Measurements from ENCODE around the gene MTX1. TPM values are rescaled to one million over a fixed set of nuclear protein-coding genes. Genes with fewer than 3 reads are reported as not detected.
"Not testable (repeated sequence)": the region's sequence is repeated elsewhere in the genome, so short reads cannot be mapped to it uniquely, and the experiment has no call there.

Gene MTX1
- polyA plus RNA-seq, 2 donors, result 43.6 to 51.4 TPM

GRCh38 chr1:155186794-155187455 lies 21.6 kb upstream of the MTX1 start:
- WGBS, 2 donors, result 62 to 70% methylated on average over 14 of the region's 14 CpGs
- H3K27ac ChIP-seq (ENCODE audit: low read depth in 2 of 2, low read length in 1 of 2), result peak overlapping the region in 1 of 2 donors; percentile 47

GRCh38 chr1:155187456-155187891 lies 21.0 kb upstream of the MTX1 start:
- Histone ChIP-seq H3K36me3 (ENCODE audit: control insufficient read depth in 2 of 2, insufficient read depth in 2 of 2, low read length in 1 of 2) (peaks cover 0 to 5% of the 10 kb centered on the region in 2 donors), H3K4me3 (ENCODE audit: low read depth in 1 of 2, low read length in 2 of 2) (peak overlapping the region; percentile 1 to 12), H3K27ac (ENCODE audit: low read depth in 2 of 2, low read length in 1 of 2) (no peak overlapping the region), H3K9me3 (ENCODE audit: control insufficient read depth in 2 of 2, insufficient read depth in 1 of 2, low read depth in 1 of 2, low read length in 1 of 2) (no peaks in the 10 kb centered on the region), H3K4me1 (ENCODE audit: control insufficient read depth in 2 of 2, insufficient read depth in 2 of 2, low read length in 1 of 2) (peaks cover 5% of the 10 kb centered on the region in 2 donors), H3K27me3 (ENCODE audit: control insufficient read depth in 1 of 2, insufficient read depth in 2 of 2, low read length in 2 of 2) (no peaks in the 10 kb centered on the region)
- WGBS, 2 donors, result 71 to 81% methylated on average over 16 of the region's 16 CpGs

More at GRCh38 chr1:155186794-155187455, 21.6 kb upstream of the MTX1 start:
- H3K36me3 ChIP-seq (ENCODE audit: control insufficient read depth in 2 of 2, insufficient read depth in 2 of 2, low read length in 1 of 2), result peaks cover 0 to 5% of the 10 kb centered on the region in 2 donors
- H3K27me3 ChIP-seq (ENCODE audit: control insufficient read depth in 1 of 2, insufficient read depth in 2 of 2, low read length in 2 of 2), result no peaks in the 10 kb centered on the region
- no peaks in the 10 kb centered on the region for H3K9me3 ChIP-seq (ENCODE audit: control insufficient read depth in 2 of 2, insufficient read depth in 1 of 2, low read depth in 1 of 2, low read length in 1 of 2)
- H3K4me3 ChIP-seq (ENCODE audit: low read depth in 1 of 2, low read length in 2 of 2), result peak overlapping the region; percentile 1 to 5
- peaks cover 4% of the 10 kb centered on the region in 2 donors for H3K4me1 ChIP-seq (ENCODE audit: control insufficient read depth in 2 of 2, insufficient read depth in 2 of 2, low read length in 1 of 2)

- WGBS, 2 donors, result 77 to 86% methylated on average over 8 to 14 of the region's 14 CpGs
- H3K36me3 ChIP-seq (ENCODE audit: control insufficient read depth in 2 of 2, insufficient read depth in 2 of 2, low read length in 1 of 2), result peaks cover 0 to 5% of the 10 kb centered on the region in 2 donors
- no peaks in the 10 kb centered on the region for H3K27me3 ChIP-seq (ENCODE audit: control insufficient read depth in 1 of 2, insufficient read depth in 2 of 2, low read length in 2 of 2)
- H3K27ac ChIP-seq (ENCODE audit: low read depth in 2 of 2, low read length in 1 of 2), result no peak overlapping the region
- H3K4me3 ChIP-seq (ENCODE audit: low read depth in 1 of 2, low read length in 2 of 2), result peak overlapping the region in 1 of 2 donors; percentile 12
- no peaks in the 10 kb centered on the region for H3K9me3 ChIP-seq (ENCODE audit: control insufficient read depth in 2 of 2, insufficient read depth in 1 of 2, low read depth in 1 of 2, low read length in 1 of 2)
- H3K4me1 ChIP-seq (ENCODE audit: control insufficient read depth in 2 of 2, insufficient read depth in 2 of 2, low read length in 1 of 2), result peaks cover 5 to 8% of the 10 kb centered on the region in 2 donors
Measured at GRCh38 chr1:155188268-155188667, 20.2 kb upstream of the MTX1 start.

GRCh38 chr1:155189926-155190325 lies 18.6 kb upstream of the MTX1 start:
- not testable (repeated sequence) for H3K4me3 ChIP-seq (ENCODE audit: low read depth in 1 of 2, low read length in 2 of 2); H3K27ac ChIP-seq (ENCODE audit: low read depth in 2 of 2, low read length in 1 of 2); H3K36me3 ChIP-seq (ENCODE audit: control insufficient read depth in 2 of 2, insufficient read depth in 2 of 2, low read length in 1 of 2); H3K9me3 ChIP-seq (ENCODE audit: control insufficient read depth in 2 of 2, insufficient read depth in 1 of 2, low read depth in 1 of 2, low read length in 1 of 2); H3K27me3 ChIP-seq (ENCODE audit: control insufficient read depth in 1 of 2, insufficient read depth in 2 of 2, low read length in 2 of 2)
- peaks cover 6 to 16% of the 10 kb centered on the region in 2 donors for H3K4me1 ChIP-seq (ENCODE audit: control insufficient read depth in 2 of 2, insufficient read depth in 2 of 2, low read length in 1 of 2)
- 85 to 90% methylated on average over 24 to 25 of the region's 45 CpGs for WGBS, 2 donors

GRCh38 chr1:155191904-155192303 lies 16.6 kb upstream of the MTX1 start:
- H3K4me3 ChIP-seq (ENCODE audit: low read depth in 1 of 2, low read length in 2 of 2), result peak overlapping the region in 1 of 2 donors; percentile 48
- WGBS, 2 donors, result 78 to 88% methylated on average over 16 to 17 of the region's 17 CpGs

GRCh38 chr1:155192346-155193274 lies 15.9 kb upstream of the MTX1 start:
- Histone ChIP-seq H3K9me3 (ENCODE audit: control insufficient read depth in 2 of 2, insufficient read depth in 1 of 2, low read depth in 1 of 2, low read length in 1 of 2) (no peaks in the 10 kb centered on the region), H3K36me3 (ENCODE audit: control insufficient read depth in 2 of 2, insufficient read depth in 2 of 2, low read length in 1 of 2) (peaks cover 0 to 7% of the 10 kb centered on the region in 2 donors), H3K4me1 (ENCODE audit: control insufficient read depth in 2 of 2, insufficient read depth in 2 of 2, low read length in 1 of 2) (peaks cover 4 to 15% of the 10 kb centered on the region in 2 donors), H3K27ac (ENCODE audit: low read depth in 2 of 2, low read length in 1 of 2) (peak overlapping the region; percentile 98), H3K4me3 (ENCODE audit: low read depth in 1 of 2, low read length in 2 of 2) (peak overlapping the region; percentile 36 to 48), H3K27me3 (ENCODE audit: control insufficient read depth in 1 of 2, insufficient read depth in 2 of 2, low read length in 2 of 2) (no peaks in the 10 kb centered on the region)
- whole genome bisulfite sequencing, 2 donors, result 24 to 36% methylated on average over 19 to 20 of the region's 20 CpGs

More at GRCh38 chr1:155191904-155192303, 16.6 kb upstream of the MTX1 start:
- no peaks in the 10 kb centered on the region for H3K27me3 ChIP-seq (ENCODE audit: control insufficient read depth in 1 of 2, insufficient read depth in 2 of 2, low read length in 2 of 2)
- peaks cover 0 to 5% of the 10 kb centered on the region in 2 donors for H3K36me3 ChIP-seq (ENCODE audit: control insufficient read depth in 2 of 2, insufficient read depth in 2 of 2, low read length in 1 of 2)
- H3K9me3 ChIP-seq (ENCODE audit: control insufficient read depth in 2 of 2, insufficient read depth in 1 of 2, low read depth in 1 of 2, low read length in 1 of 2), result no peaks in the 10 kb centered on the region
- H3K27ac ChIP-seq (ENCODE audit: low read depth in 2 of 2, low read length in 1 of 2), result peak overlapping the region; percentile 98
- H3K4me1 ChIP-seq (ENCODE audit: control insufficient read depth in 2 of 2, insufficient read depth in 2 of 2, low read length in 1 of 2), result peaks cover 5 to 15% of the 10 kb centered on the region in 2 donors

- no peaks in the 10 kb centered on the region for H3K27me3 ChIP-seq (ENCODE audit: control insufficient read depth in 1 of 2, insufficient read depth in 2 of 2, low read length in 2 of 2)
- peak overlapping the region; percentile 48 to 52 for H3K4me3 ChIP-seq (ENCODE audit: low read depth in 1 of 2, low read length in 2 of 2)
- no peaks in the 10 kb centered on the region for H3K9me3 ChIP-seq (ENCODE audit: control insufficient read depth in 2 of 2, insufficient read depth in 1 of 2, low read depth in 1 of 2, low read length in 1 of 2)
- peaks cover 0 to 15% of the 10 kb centered on the region in 2 donors for H3K36me3 ChIP-seq (ENCODE audit: control insufficient read depth in 2 of 2, insufficient read depth in 2 of 2, low read length in 1 of 2)
- peaks cover 4 to 15% of the 10 kb centered on the region in 2 donors for H3K4me1 ChIP-seq (ENCODE audit: control insufficient read depth in 2 of 2, insufficient read depth in 2 of 2, low read length in 1 of 2)
- WGBS, 2 donors, result 0 to 1% methylated on average over 38 of the region's 38 CpGs
- H3K27ac ChIP-seq (ENCODE audit: low read depth in 2 of 2, low read length in 1 of 2), result peak overlapping the region; percentile 98
Measured at GRCh38 chr1:155193275-155193990, 15.1 kb upstream of the MTX1 start.

- H3K4me3 ChIP-seq (ENCODE audit: low read depth in 1 of 2, low read length in 2 of 2), result peak overlapping the region; percentile 48 to 52
- H3K9me3 ChIP-seq (ENCODE audit: control insufficient read depth in 2 of 2, insufficient read depth in 1 of 2, low read depth in 1 of 2, low read length in 1 of 2); H3K27me3 ChIP-seq (ENCODE audit: control insufficient read depth in 1 of 2, insufficient read depth in 2 of 2, low read length in 2 of 2): not testable (repeated sequence)
- H3K4me1 ChIP-seq (ENCODE audit: control insufficient read depth in 2 of 2, insufficient read depth in 2 of 2, low read length in 1 of 2), result peaks cover 4 to 15% of the 10 kb centered on the region in 2 donors
- H3K27ac ChIP-seq (ENCODE audit: low read depth in 2 of 2, low read length in 1 of 2), result peak overlapping the region; percentile 98
- peaks cover 0 to 18% of the 10 kb centered on the region in 2 donors for H3K36me3 ChIP-seq (ENCODE audit: control insufficient read depth in 2 of 2, insufficient read depth in 2 of 2, low read length in 1 of 2)
- 3% methylated on average over 16 of the region's 16 CpGs for WGBS, 2 donors
Measured at GRCh38 chr1:155193991-155194240, 14.6 kb upstream of the MTX1 start.
